Vagina (tissue), 2 donors: ENCODE data around the gene ADAMTS16. TPM values are rescaled to one million over a fixed set of nuclear protein-coding genes. Genes with fewer than 3 reads are reported as not detected.

Experiments
- DNase-seq, 2 donors: peaks; one replicate each; pipeline ENCODE4 v3.0.0-alpha.2; 2017; ENCODE audit errors: extremely low spot score in 2 of 2
- H3K27ac ChIP-seq: fragments of 200-600 bp; sonication (generic); one replicate; pipeline ENCODE4 v1.5.1; 2019
- H3K27me3 ChIP-seq: fragments of 200-600 bp; sonication (generic); one replicate; pipeline ENCODE4 v1.5.1; 2019
- H3K36me3 ChIP-seq, 2 donors: fragments of 200-600 bp; sonication (generic); one replicate each; pipeline ENCODE4 v1.5.1; 2017 to 2019
- H3K4me1 ChIP-seq: fragments of 200-600 bp; sonication (generic); one replicate; pipeline ENCODE4 v1.5.1; 2019
- H3K4me3 ChIP-seq, 2 donors: fragments of 200-600 bp; sonication (generic); 1 replicate in 1 of 2; 2 replicates in 1 of 2; pipeline ENCODE4 v1.5.1; 2016 to 2019
- H3K9me3 ChIP-seq: fragments of 200-600 bp; sonication (generic); one replicate; pipeline ENCODE4 v1.5.1; 2019
- CTCF ChIP-seq, 3 experiments: fragments of 450-650 bp in 2 of 3; fragments of 200-600 bp in 1 of 3; sonication (generic) in 1 of 3; IDR thresholded peaks; one replicate each; pipeline ENCODE4 v1.5.1; 2017 to 2019; ENCODE audit warnings: antibody characterized with exemption in 3 of 3, mild to moderate bottlenecking in 2 of 3, moderate library complexity in 2 of 3
- POLR2A ChIP-seq, 2 donors: fragments of 450-650 bp; IDR thresholded peaks; one replicate each; pipeline ENCODE4 v1.6.1; 2017; ENCODE audit warnings: antibody characterized with exemption in 2 of 2, mild to moderate bottlenecking in 2 of 2, moderate library complexity in 2 of 2
- POLR2AphosphoS5 ChIP-seq, 2 donors: sonication (generic); formaldehyde crosslinking; IDR thresholded peaks; one replicate each; pipeline ENCODE4 v1.9.0; 2017; ENCODE audit warnings: antibody characterized with exemption in 2 of 2, mild to moderate bottlenecking in 2 of 2, low read depth in 1 of 2; ENCODE audit not compliant: insufficient read depth in 1 of 2
- intact Hi-C: fragments of 100-400 bp; cut with DNase I; formaldehyde crosslinking; loops from one replicate; pipeline ENCODE4 v1.15.1; 2023
- total RNA-seq: library from RNA; depleted of rRNA; stranded (reverse); fragments of >200 nt; gene quantifications from one replicate; pipeline ENCODE4 v1.2.3, GENCODE V29; 2016

Gene ADAMTS16
- total RNA-seq, 1 donor from 2014 or later: 0.49 TPM

GRCh38 chr5:5257353-5257752, 117.2 kb downstream of the ADAMTS16 start:
- TF ChIP-seq POLR2A (IDR thresholded peaks at IDR 0.05) (no peak), POLR2AphosphoS5 (IDR thresholded peaks at IDR 0.05; ENCODE audit: insufficient read depth in 1 of 2, low read depth in 1 of 2) (no peak), CTCF (IDR thresholded peaks at IDR 0.05) (no peak)
- Histone ChIP-seq H3K4me1 (no peaks in the 10 kb centered on the region), H3K4me3 (no peak overlapping the region), H3K9me3 (no peaks in the 10 kb centered on the region), H3K36me3 (no peaks in the 10 kb centered on the region), H3K27ac (no peak overlapping the region), H3K27me3 (no peaks in the 10 kb centered on the region)
- intact Hi-C loops: no loop called here
- no peak for DNase-seq

GRCh38 chr5:5258564-5258963, 118.4 kb downstream of the ADAMTS16 start:
- H3K27ac ChIP-seq: no peak overlapping the region
- DNase-seq: no peak

GRCh38 chr5:5264727-5265126, 124.6 kb downstream of the ADAMTS16 start:
- DNase-seq: no peak
- H3K36me3 ChIP-seq: no peaks in the 10 kb centered on the region
- no peaks in the 10 kb centered on the region for H3K4me1 ChIP-seq
- H3K9me3 ChIP-seq: no peaks in the 10 kb centered on the region
- no peak overlapping the region for H3K4me3 ChIP-seq
- H3K27me3 ChIP-seq: no peaks in the 10 kb centered on the region
- intact Hi-C loops: no loop called here
- H3K27ac ChIP-seq: no peak overlapping the region
- TF ChIP-seq POLR2A (IDR thresholded peaks at IDR 0.05): no peak
- no peak for TF ChIP-seq CTCF (IDR thresholded peaks at IDR 0.05)
- no peak for TF ChIP-seq POLR2AphosphoS5 (IDR thresholded peaks at IDR 0.05; ENCODE audit: insufficient read depth in 1 of 2, low read depth in 1 of 2)

More at GRCh38 chr5:5258564-5258963, 118.4 kb downstream of the ADAMTS16 start:
- H3K9me3 ChIP-seq: no peaks in the 10 kb centered on the region
- no peaks in the 10 kb centered on the region for H3K4me1 ChIP-seq
- TF ChIP-seq POLR2AphosphoS5 (IDR thresholded peaks at IDR 0.05; ENCODE audit: insufficient read depth in 1 of 2, low read depth in 1 of 2) (no peak), CTCF (IDR thresholded peaks at IDR 0.05) (no peak), POLR2A (IDR thresholded peaks at IDR 0.05) (no peak)
- intact Hi-C loops: no loop called here
- no peaks in the 10 kb centered on the region for H3K36me3 ChIP-seq
- H3K27me3 ChIP-seq: no peaks in the 10 kb centered on the region
- H3K4me3 ChIP-seq: no peak overlapping the region

GRCh38 chr5:5266297-5266696, 126.2 kb downstream of the ADAMTS16 start:
- no peaks in the 10 kb centered on the region for H3K27me3 ChIP-seq
- H3K36me3 ChIP-seq: no peaks in the 10 kb centered on the region
- no peak overlapping the region for H3K27ac ChIP-seq
- no peaks in the 10 kb centered on the region for H3K9me3 ChIP-seq
- TF ChIP-seq POLR2A (IDR thresholded peaks at IDR 0.05) (no peak), POLR2AphosphoS5 (IDR thresholded peaks at IDR 0.05; ENCODE audit: insufficient read depth in 1 of 2, low read depth in 1 of 2) (no peak), CTCF (IDR thresholded peaks at IDR 0.05) (no peak)
- no peak overlapping the region for H3K4me3 ChIP-seq
- no peaks in the 10 kb centered on the region for H3K4me1 ChIP-seq
- intact Hi-C loops: no loop called here
- no peak for DNase-seq

GRCh38 chr5:5270161-5270560, 130.0 kb downstream of the ADAMTS16 start:
- no peaks in the 10 kb centered on the region for H3K9me3 ChIP-seq
- H3K4me1 ChIP-seq: no peaks in the 10 kb centered on the region
- H3K27ac ChIP-seq: no peak overlapping the region
- H3K4me3 ChIP-seq: no peak overlapping the region
- no peaks in the 10 kb centered on the region for H3K27me3 ChIP-seq
- H3K36me3 ChIP-seq: no peaks in the 10 kb centered on the region
- TF ChIP-seq CTCF (IDR thresholded peaks at IDR 0.05): no peak
- no peak for TF ChIP-seq POLR2AphosphoS5 (IDR thresholded peaks at IDR 0.05; ENCODE audit: insufficient read depth in 1 of 2, low read depth in 1 of 2)
- no peak for TF ChIP-seq POLR2A (IDR thresholded peaks at IDR 0.05)
- no peak for DNase-seq
- intact Hi-C loops: no loop called here
